Omental fat pad (tissue), 4 donors: ENCODE measurements around the gene USH1G. TPM values are rescaled to one million over a fixed set of nuclear protein-coding genes. Genes with fewer than 3 reads are reported as not detected.

Source experiments
- ATAC-seq: fragments of 150-250 bp; one replicate; pipeline ENCODE4 v1.9.1; 2016; ENCODE audit warnings: mild to moderate bottlenecking, moderate library complexity; ENCODE audit not compliant: low FRiP score
- DNase-seq: peaks from one replicate; pipeline ENCODE4 v3.0.0-alpha.2; 2019; ENCODE audit warnings: low spot score
- total RNA-seq, 4 donors: library from RNA; depleted of rRNA; stranded (reverse); fragments of >200 nt; gene quantifications; one replicate each; pipeline ENCODE4 v1.1.0, GENCODE V29; 2016
- TF ChIP-seq, protein P1 (sequence below), 3 donors: fragments of 450-650 bp; IDR thresholded peaks; one replicate each; pipeline ENCODE4 v1.5.1; 2016 to 2017; ENCODE audit warnings: antibody characterized with exemption in 3 of 3, mild to moderate bottlenecking in 3 of 3, moderate library complexity in 2 of 3

The USH1G gene
- total RNA-seq, 4 donors from 2014 or later = not detected

DNA sequence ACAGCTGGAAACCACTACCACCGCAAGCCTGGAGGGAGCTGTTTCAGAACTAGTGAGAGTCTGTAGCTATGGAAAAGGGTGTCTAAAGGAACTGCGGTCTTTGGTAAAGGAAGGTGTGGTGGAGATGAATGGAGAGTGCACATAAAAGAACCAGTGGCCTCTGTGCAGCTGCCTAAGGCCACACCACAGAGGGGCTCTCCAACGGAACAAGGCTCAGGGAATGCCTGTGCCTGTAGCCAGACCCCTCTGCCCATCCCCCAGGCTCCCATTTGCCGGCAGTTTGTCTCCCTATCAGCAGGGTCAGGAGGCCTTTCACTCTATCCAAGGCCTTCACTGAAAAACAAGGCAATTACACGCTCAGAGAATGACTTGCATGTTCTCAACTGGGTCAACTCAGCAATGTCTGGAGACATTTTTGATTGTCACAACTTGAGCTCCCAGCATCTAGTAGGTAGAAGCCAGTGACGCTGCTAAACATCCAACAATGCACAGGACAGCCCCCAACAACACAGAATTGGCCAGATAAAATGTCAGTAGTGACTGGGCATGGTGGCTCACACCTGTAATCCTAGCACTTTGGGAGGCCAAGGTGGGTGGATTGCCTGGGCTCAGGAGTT, 47.0 kb downstream of the USH1G start:
- TF ChIP-seq, protein P1, sequence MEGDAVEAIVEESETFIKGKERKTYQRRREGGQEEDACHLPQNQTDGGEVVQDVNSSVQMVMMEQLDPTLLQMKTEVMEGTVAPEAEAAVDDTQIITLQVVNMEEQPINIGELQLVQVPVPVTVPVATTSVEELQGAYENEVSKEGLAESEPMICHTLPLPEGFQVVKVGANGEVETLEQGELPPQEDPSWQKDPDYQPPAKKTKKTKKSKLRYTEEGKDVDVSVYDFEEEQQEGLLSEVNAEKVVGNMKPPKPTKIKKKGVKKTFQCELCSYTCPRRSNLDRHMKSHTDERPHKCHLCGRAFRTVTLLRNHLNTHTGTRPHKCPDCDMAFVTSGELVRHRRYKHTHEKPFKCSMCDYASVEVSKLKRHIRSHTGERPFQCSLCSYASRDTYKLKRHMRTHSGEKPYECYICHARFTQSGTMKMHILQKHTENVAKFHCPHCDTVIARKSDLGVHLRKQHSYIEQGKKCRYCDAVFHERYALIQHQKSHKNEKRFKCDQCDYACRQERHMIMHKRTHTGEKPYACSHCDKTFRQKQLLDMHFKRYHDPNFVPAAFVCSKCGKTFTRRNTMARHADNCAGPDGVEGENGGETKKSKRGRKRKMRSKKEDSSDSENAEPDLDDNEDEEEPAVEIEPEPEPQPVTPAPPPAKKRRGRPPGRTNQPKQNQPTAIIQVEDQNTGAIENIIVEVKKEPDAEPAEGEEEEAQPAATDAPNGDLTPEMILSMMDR (IDR thresholded peaks at IDR 0.05) = no peak
- DNase-seq (no peak), ATAC-seq (no peak)

- ATAC-seq = no peak
- TF ChIP-seq, protein P1 (IDR thresholded peaks at IDR 0.05) = no peak
- no peak for DNase-seq
Measured at GRCh38 chr17:74875155-74875976, 47.7 kb downstream of the USH1G start.

GRCh38 chr17:74874615-74875037, 48.4 kb downstream of the USH1G start:
- TF ChIP-seq, protein P1 (IDR thresholded peaks at IDR 0.05) = no peak
- DNase-seq (no peak), ATAC-seq (no peak)

GRCh38 chr17:74873874-74874614, 49.0 kb downstream of the USH1G start:
- no peak for ATAC-seq
- no peak for DNase-seq
- TF ChIP-seq, protein P1 (IDR thresholded peaks at IDR 0.05) = no peak

DNA sequence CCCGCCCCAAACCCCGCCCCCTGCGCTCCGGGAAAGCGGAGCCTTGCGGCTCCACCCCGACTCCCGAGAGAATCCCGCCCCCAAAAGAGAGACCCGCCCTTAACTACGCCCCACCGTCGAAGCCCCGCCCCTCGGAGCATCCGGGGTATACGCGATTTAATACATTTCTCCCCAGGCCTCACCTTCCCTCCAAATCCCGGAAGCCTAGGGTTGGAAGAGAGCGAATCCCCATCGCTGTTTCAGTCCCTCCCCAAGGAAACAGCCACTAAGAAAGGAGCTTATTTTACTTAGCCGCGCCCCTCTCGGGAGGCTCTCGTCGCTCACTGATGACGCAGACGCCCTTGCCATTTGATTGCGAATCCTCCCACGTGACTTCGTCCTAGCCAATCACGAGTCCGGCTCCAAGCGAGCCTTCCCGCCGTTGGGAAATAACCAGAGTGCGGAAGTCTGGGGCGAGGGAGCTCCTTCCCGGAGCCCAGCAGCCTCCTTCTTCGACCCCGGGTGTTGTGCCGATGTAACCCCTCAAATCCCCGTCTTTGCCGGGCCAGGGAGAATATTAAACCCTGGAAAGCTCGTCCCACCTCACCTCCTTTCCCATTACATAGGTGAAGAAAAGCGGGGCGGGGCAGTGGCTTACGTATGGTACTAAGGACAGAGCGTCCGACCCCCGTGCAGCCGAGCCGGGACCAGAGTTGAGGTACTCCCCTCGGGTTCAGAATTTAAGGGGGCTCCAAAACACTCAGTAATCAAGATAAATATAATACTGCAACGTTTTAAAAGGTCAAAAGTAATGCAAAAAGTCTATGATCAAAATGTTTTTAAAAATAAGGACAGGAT, 49.8 kb downstream of the USH1G start:
- DNase-seq = peak; percentile 100
- TF ChIP-seq, protein P1 (IDR thresholded peaks at IDR 0.05) = no peak
- ATAC-seq = peak; percentile 97

DNA sequence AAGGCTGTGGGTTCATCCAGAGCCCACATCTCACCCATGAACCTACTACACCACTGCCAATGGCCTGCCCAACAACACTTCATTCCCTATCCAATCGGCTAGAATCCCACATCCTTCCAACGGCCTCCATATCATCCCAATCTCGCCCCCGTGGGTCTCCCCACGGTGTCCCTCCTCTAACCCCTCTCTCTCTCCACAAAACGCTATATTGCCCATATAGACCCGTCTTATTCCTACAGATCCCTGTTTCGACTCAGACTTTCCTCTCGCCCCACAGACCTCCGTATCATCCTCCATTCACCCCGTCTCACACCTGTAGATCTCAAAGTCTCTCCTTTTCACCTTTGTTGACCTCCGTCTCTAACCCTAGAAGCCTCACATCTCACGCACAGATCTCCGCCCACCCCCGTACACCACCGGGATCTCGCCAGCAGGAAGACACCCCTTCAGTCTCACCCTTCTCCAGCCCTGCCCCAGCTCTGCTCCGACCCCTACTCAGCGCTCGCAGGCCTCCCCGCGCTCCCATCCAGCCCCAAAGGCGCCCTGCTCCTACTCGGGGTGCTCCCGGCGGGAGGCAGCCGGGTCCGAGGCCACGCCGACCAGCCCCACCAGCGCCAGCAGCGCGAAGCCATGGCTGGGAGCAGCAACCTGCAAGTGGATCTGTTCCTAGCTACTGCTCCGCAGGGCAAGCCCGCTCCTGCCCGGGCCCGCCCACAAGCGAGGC, 50.6 kb downstream of the USH1G start, which contains the start of gene FDXR:
Gene FDXR, minus strand, starts transcription at position 682 of the 724 bp plus-strand sequence. Its CDS starts 50 bp downstream, at position 632.
- TF ChIP-seq, protein P1 (IDR thresholded peaks at IDR 0.05) = no peak
- DNase-seq (no peak), ATAC-seq (peak; percentile 25)
